HG03565 (cell line): ENCODE results near the gene SAMD9.
"Not testable (repeated sequence)": the region's sequence is repeated elsewhere in the genome, so short reads cannot be mapped to it uniquely, and the experiment has no call there.

Source experiments
- ATAC-seq: cut with Tn5 transposase; IDR thresholded peaks from one replicate; pipeline ENCODE4 v1.9.1; 2021; ENCODE audit warnings: mild to moderate bottlenecking, moderate library complexity; ENCODE audit not compliant: unreplicated experiment

SAMD9 gene

GRCh38 chr7:93117852-93118530 is at the start of gene SAMD9:
SAMD9 (minus strand) TSS chr7:93117979; CDS start chr7:93106097, 11,882 bp downstream.
- peak; percentile 100 for ATAC-seq

- ATAC-seq, result peak; percentile 97
Measured at GRCh38 chr7:93165447-93165846, 47.7 kb upstream of the SAMD9 start.

DNA sequence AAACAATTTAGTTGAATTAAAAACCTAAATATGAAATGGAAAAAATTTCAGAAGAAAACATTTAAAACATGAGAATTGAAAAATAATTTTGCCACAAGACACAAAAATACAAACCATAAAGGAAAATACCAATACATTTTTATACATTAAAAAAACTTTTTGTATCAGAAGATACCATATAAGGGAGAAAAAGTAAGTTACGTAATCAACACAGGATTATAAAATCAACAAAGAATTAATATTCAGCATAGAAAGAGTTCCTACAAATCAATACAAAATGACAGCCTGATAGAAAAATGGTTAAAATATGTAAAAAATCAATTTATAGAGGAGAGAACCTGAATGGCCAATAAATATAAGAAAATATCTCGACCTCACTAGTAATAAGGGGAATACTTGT is 47.0 kb upstream of the SAMD9 start:
- ATAC-seq, result no peak

- no peak for ATAC-seq
Measured at GRCh38 chr7:93161181-93161762, 43.5 kb upstream of the SAMD9 start.

GRCh38 chr7:93160410-93160809 is 42.6 kb upstream of the SAMD9 start:
- no peak for ATAC-seq

DNA sequence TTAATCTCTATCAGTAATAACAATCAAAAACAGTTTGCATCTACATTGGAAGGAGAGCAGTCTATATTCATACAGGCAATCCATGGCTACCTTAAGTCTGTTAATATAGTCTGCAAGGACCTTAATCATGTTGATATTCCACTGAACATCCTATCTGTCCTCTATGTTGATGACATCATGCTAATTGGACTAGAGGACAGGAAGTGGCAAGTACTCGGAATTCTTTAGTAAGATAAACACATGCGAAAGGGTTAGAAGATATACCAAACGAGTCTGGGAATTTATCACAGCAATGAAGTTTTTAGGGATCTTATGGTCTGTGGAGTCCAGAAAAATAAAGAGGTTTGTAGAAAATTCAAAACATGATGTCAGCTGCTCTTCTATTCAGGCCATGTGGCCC is 41.7 kb upstream of the SAMD9 start:
- no peak for ATAC-seq

GRCh38 chr7:93156884-93157283 is 39.1 kb upstream of the SAMD9 start:
- no peak for ATAC-seq

DNA sequence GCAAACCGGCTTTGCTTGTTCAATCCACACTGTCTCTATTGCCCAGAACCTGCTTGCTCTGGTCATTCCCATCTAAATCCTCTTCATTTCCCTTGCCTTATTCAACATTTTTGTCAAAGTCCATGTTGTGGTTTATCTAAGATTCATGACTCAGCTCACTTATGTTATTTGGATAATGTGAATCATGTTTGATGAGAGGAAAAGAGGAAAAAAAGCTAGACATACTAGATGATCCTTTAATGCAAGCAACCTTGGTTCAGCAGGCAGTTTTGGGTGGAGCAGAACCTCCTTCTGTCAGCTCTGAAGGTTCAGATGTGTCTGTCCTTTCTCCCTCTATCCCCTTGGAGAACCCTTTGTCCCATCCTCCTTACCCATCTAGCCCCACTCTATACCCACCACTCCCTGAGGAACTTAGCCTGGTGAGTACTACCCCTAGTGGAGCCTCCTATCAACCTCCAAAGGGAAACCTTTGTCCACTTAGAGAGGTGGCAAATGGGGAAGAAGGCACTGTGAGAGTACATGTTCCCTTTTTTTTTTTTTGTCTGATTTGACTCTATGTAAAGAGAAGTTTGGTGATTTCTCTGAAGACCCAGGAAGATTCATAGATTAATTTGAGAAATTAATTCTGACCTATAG is 32.5 kb upstream of the SAMD9 start:
- ATAC-seq, result no peak

DNA sequence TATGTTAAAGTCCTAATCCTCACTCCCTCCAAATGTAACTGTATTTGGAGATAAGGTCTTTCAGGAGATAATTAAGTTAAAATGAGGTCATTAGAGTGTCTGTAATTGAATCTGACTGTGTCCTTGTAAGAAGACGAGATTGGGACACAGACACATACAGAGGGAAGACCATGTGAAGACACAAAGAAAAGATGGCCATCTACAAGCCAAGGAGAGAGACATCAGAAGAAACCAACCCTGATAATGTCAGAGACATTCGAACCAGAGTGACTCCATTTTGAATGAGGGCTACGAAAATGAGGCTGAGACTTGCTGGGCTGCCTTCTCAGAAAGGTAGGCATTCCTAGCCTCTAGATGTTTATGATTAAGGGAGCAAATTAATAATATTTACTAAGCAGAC is 30.9 kb upstream of the SAMD9 start:
- no peak for ATAC-seq

DNA sequence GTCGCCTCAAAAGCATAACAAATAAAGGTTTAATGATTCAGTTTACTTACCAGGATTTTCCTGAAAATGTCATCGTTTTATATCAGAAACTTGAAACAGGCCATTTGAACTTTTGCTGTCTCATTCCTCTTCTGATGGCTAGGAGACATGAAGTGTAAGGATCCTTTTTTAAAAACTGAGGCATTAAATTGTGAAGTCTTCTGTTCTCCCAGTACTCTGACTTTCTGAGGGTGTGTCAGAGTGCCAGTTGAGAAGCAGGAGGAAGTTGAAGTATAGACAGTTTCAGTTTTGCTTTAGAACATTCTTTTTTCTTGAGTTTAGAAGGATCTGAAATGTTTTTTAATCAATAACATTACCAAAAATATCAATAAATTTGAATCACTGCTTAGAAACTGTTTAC is 30.4 kb upstream of the SAMD9 start, which contains the start of gene SAMD9L:
Gene SAMD9L (minus strand): TSS at position 242 of the 400 bp plus-strand sequence. CDS start 12,414 bp downstream, outside the sequence.
- ATAC-seq, result peak; percentile 59

- peak; percentile 71 for ATAC-seq
Measured at GRCh38 chr7:93147363-93147762, 29.6 kb upstream of the SAMD9 start.

DNA sequence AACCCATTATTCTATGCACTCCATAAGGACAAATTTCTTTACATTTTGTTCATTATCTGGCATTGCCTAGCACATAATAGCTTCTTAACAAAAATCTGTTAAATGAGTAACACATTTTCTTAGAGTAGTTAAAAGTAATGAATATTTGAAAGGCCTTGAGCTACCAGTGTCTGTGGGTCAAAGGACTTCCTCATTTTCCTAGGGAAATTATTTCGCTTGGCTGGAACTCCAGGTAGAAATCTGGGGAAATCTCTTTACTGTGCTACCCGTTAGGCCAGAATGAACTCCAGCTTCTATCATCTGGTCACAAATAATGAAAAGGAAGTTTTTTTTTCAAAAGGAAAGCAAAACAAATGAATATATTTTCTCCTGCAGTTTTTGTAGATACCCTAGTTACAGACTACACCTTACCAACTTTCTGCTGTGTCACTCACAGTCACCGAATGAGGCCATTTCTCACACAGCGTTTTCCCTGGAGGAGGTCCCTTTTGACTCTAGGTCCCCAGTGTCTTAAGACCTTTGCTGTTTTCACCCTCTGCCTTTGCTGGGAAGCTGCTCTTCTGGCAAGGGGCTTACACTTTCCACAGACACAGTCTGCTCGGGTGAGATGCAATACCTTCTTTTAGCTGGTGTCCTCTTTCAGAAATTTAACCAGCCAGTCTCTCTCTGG is 28.8 kb upstream of the SAMD9 start:
- peak; percentile 29 for ATAC-seq

DNA sequence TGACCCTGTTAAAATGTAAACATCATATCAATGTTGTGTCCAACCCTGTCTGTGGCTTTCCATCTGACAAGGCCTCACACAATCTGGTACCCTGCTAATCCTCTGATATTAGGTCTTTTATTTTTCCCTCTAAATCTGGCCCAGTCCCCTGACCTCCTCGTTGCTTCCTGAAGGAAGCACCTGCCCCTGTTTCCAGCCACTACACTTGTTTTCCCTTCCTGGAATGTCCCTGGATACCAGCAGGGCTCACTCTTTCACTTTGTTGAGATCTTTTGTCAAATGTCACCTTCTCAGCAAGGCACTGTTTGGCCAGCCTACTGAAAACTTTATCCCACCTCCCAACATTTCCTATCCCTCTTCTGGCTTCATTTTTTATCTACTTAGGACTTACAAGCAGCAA is 28.3 kb upstream of the SAMD9 start:
- no peak for ATAC-seq

DNA sequence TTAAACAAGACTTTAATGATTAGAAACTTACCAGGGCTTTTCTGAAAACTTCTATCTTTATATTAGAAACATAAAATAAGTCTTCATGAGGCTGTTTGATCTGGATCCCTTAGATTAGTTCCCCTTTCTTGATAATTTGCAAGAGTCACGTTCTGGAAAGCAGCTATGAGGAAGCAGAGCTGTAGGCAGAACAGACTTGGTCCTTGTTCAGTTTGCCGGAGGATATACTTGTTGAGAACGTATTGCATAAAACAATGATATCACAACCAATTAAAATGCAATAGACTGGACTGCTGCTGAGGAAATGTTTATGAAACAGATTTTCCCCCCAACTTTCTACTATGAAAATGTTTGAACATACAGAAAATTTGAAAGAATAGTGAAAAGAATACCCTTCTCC is 27.6 kb upstream of the SAMD9 start:
- no peak for ATAC-seq

DNA sequence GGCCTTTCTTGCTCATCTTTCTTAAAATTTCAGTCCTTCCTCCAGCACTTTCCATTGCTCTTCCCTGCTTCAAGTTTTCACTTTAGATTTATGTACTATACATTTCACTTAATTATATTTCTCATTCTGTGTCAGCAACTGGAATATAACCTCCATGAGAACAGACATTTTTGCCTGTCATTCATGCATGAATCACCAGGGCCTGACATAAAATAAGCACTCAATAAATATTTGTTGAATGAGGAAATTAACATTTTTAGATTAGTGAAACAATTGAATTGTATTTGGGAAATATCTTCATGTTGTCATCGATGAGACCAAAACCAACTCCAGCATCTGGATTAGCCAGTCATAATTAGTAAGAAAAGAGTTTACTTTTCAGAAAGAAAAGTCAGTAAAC is 24.3 kb upstream of the SAMD9 start:
- no peak for ATAC-seq

- ATAC-seq, result no peak
Measured at GRCh38 chr7:93140582-93141191, 22.9 kb upstream of the SAMD9 start.

DNA sequence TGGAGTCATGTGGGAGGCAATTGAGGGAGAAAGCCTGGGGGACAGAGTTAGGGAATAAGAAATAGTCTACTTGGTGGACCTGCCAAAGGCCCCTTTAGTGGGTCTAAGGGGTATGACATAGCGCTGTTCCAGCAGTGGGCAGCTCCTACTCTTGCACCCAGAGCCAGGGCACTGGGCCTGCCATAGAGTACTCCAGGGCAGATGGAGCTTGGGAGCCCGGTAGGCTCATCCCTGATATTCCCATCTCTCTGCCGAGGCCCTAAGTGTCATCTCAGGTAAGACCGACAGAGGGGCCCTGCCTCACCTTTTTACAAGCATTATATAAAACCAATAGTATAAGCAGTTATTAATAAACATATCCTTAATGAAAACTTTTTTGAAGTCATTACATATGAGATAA is 20.8 kb upstream of the SAMD9 start:
- ATAC-seq, result no peak

DNA sequence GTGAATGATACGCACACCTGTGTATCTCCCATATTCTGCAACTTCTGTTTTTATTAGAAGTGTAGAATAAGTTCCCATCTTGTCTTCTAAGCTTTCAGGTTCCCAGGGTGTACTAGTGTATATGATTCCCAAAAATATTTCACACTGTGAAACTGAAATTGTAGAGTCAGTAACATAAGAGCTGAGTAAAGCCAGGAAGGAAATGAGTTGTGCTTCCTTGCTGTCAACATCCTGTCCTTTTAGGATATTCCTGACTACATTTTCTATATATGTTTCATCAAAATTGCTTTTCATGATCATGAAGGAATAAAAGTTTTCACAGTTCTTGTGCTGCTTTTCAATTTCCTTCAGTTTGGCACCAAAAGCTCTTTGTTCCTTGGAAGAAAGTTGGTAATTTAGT is 15.2 kb upstream of the SAMD9 start:
- no peak for ATAC-seq

GRCh38 chr7:93132216-93132615 is 14.4 kb upstream of the SAMD9 start:
- ATAC-seq, result no peak

DNA sequence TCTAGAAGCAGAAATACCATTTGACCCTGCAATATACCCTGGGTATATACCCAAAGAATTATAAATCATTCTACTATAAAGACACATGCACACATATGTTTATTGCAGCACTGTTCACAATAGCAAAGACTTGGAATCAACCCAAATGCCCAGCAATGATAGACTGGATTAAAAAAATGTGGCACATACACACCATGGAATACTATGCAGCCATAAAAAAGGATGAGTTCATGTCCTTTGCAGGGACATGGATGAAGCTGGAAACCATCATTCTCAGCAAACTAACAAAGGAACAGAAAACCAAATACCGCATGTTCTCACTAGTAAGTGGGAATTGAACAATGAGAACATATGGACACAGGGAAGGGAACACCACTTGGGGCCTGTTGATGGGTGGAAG is 9.2 kb upstream of the SAMD9 start:
- not testable (repeated sequence) for ATAC-seq

DNA sequence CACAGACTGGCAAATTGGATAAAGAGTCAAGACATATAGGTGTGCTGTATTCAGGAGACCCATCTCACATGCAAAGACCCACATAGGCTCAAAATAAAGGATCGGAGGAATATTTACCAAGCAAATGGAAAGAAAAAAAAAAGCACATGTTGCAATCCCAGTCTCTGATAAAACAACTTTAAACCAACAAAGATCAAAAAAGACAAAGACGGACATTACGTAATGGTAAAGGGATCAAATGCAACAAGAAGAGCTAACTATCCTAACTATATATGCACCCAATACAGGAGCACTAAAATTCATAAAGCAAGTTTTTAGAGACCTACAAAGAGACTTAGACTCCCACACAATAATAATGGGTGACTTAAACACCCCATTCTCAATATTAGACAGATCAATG is 5.8 kb upstream of the SAMD9 start:
- not testable (repeated sequence) for ATAC-seq
